ENCODE results near the gene DUS2. TPM values are rescaled to one million over a fixed set of nuclear protein-coding genes. Genes with fewer than 3 reads are reported as not detected.

DUS2 gene
- total RNA-seq, 2 experiments from 2014 or later, result 34.2 to 35.1 TPM

DNA sequence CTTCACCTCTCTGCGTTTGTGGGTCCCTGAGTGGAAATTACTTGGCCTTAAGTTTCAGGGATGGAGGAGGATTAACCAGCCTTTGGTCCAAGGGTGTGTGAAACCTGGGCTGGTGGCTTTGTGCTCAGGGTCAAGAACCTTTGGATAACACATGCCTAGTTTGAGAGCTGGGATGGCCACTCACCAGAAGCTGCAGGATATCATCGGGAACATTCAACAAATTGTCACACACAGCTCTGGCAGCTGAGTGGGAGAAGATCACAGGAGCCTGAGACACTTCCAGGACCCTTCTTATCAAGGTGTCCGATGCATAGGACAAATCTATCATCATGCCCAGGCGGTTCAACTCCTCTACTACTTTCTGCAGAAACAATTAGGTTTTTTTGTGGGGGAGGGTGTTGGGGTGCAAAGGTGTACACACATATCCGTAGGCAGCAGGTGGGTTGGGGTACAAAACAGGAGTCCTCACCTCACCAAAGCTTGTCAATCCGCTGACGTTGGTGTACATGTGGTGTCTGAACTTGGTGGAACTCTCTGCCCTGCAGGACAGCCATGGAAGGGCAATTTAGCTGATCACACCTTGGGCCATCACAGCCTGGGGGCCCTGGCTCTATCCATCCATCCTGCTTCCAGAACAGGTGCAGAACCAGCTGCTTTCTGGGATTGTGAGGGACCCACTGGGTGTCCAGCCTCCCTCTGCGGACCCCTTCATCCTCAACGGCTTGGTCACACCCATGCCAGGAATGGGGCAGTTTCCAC lies 45.4 kb upstream of the DUS2 start:
- Mint-ChIP-seq H3K4me1 (ENCODE audit: low read depth) (peaks cover under 1% of the 10 kb centered on the region), H3K36me3 (ENCODE audit: low read depth) (no peaks in the 10 kb centered on the region), H3K27me3 (no peaks in the 10 kb centered on the region), H3K4me3 (no peak overlapping the region), H3K27ac (no peak overlapping the region), H3K9me3 (no peaks in the 10 kb centered on the region)
- POLR2A ChIA-PET, result interaction anchor here (0.7 to 1.1 kb wide), 3 partner anchors 10 to 45 kb away, joined by 3 to 4 read pairs (median 3); no protein-coding TSS in a partner anchor
- TF ChIP-seq, protein P1, sequence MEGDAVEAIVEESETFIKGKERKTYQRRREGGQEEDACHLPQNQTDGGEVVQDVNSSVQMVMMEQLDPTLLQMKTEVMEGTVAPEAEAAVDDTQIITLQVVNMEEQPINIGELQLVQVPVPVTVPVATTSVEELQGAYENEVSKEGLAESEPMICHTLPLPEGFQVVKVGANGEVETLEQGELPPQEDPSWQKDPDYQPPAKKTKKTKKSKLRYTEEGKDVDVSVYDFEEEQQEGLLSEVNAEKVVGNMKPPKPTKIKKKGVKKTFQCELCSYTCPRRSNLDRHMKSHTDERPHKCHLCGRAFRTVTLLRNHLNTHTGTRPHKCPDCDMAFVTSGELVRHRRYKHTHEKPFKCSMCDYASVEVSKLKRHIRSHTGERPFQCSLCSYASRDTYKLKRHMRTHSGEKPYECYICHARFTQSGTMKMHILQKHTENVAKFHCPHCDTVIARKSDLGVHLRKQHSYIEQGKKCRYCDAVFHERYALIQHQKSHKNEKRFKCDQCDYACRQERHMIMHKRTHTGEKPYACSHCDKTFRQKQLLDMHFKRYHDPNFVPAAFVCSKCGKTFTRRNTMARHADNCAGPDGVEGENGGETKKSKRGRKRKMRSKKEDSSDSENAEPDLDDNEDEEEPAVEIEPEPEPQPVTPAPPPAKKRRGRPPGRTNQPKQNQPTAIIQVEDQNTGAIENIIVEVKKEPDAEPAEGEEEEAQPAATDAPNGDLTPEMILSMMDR (IDR thresholded peaks at IDR 0.05), result no peak
- CTCF ChIA-PET, result interaction anchor here (0.9 to 1.1 kb wide), 3 partner anchors 12 to 139 kb away, joined by 3 to 4 read pairs (median 3); no protein-coding TSS in a partner anchor
- DNase-seq (no peak), ATAC-seq (no peak)
- intact Hi-C loops (cut with micrococcal nuclease), result no loop called here

GRCh38 chr16:67979955-67980678 lies 43.0 kb upstream of the DUS2 start, which contains the start of gene DPEP3:
Gene DPEP3, minus strand, starts transcription at chr16:67980499. Its CDS starts 119 bp downstream, at chr16:67980380.
- Mint-ChIP-seq H3K4me1 (ENCODE audit: low read depth) (peaks cover 21% of the 10 kb centered on the region), H3K27me3 (no peaks in the 10 kb centered on the region), H3K27ac (no peak within 1 kb of the TSS), H3K4me3 (no peak within 1 kb of the TSS), H3K36me3 (ENCODE audit: low read depth) (no peaks in the 10 kb centered on the region), H3K9me3 (no peaks in the 10 kb centered on the region)
- POLR2A ChIA-PET, result no interaction called here
- ATAC-seq (no peak), DNase-seq (no peak)
- TF ChIP-seq, protein P1 (IDR thresholded peaks at IDR 0.05), result peak; percentile 39
- intact Hi-C loops (cut with micrococcal nuclease), result no loop called here
- CTCF ChIA-PET, result interaction anchor here (0.8 to 1.6 kb wide), 4 partner anchors 9 to 50 kb away, joined by 3 to 6 read pairs (median 4); no protein-coding TSS in a partner anchor

GRCh38 chr16:67982011-67982696 lies 40.9 kb upstream of the DUS2 start:
- H3K9me3 Mint-ChIP-seq, result no peaks in the 10 kb centered on the region
- TF ChIP-seq, protein P1 (IDR thresholded peaks at IDR 0.05), result no peak
- ATAC-seq, result no peak
- DNase-seq, result no peak
- no peaks in the 10 kb centered on the region for H3K27me3 Mint-ChIP-seq
- peaks cover 21% of the 10 kb centered on the region for H3K4me1 Mint-ChIP-seq (ENCODE audit: low read depth)
- CTCF ChIA-PET, result interaction anchor here (0.8 to 2.4 kb wide), 7 partner anchors 10 to 246 kb away, joined by 3 to 6 read pairs (median 3); no protein-coding TSS in a partner anchor
- no peaks in the 10 kb centered on the region for H3K36me3 Mint-ChIP-seq (ENCODE audit: low read depth)
- H3K4me3 Mint-ChIP-seq, result no peak overlapping the region
- intact Hi-C loops (cut with micrococcal nuclease), result no loop called here
- H3K27ac Mint-ChIP-seq, result no peak overlapping the region
- POLR2A ChIA-PET, result no interaction called here

GRCh38 chr16:67986949-67987348 lies 36.1 kb upstream of the DUS2 start:
- no peak overlapping the region for H3K27ac Mint-ChIP-seq
- no peaks in the 10 kb centered on the region for H3K9me3 Mint-ChIP-seq
- H3K36me3 Mint-ChIP-seq (ENCODE audit: low read depth), result no peaks in the 10 kb centered on the region
- ATAC-seq, result no peak
- no peak overlapping the region for H3K4me3 Mint-ChIP-seq
- H3K4me1 Mint-ChIP-seq (ENCODE audit: low read depth), result peaks cover 21% of the 10 kb centered on the region
- ChIA-PET CTCF (interaction anchor here (1.2 kb wide), 1 partner anchor 170 kb away, joined by 4 read pairs; no protein-coding TSS in a partner anchor), POLR2A (interaction anchor here (1.3 to 1.4 kb wide), 2 partner anchors 12 to 241 kb away, joined by 3 to 6 read pairs; partner anchors contain the start of gene DPEP2)
- intact Hi-C loops (cut with micrococcal nuclease), result no loop called here
- no peak for DNase-seq
- H3K27me3 Mint-ChIP-seq, result no peaks in the 10 kb centered on the region
- TF ChIP-seq, protein P1 (IDR thresholded peaks at IDR 0.05), result no peak

Data from activated CD8-positive, alpha-beta T cell treated with anti-CD3 and anti-CD28 coated beads for 36 hours (primary cell).